ENCODE measurements around the gene CPM.
"Not testable (repeated sequence)": the region's sequence is repeated elsewhere in the genome, so short reads cannot be mapped to it uniquely, and the experiment has no call there.

The CPM gene

DNA sequence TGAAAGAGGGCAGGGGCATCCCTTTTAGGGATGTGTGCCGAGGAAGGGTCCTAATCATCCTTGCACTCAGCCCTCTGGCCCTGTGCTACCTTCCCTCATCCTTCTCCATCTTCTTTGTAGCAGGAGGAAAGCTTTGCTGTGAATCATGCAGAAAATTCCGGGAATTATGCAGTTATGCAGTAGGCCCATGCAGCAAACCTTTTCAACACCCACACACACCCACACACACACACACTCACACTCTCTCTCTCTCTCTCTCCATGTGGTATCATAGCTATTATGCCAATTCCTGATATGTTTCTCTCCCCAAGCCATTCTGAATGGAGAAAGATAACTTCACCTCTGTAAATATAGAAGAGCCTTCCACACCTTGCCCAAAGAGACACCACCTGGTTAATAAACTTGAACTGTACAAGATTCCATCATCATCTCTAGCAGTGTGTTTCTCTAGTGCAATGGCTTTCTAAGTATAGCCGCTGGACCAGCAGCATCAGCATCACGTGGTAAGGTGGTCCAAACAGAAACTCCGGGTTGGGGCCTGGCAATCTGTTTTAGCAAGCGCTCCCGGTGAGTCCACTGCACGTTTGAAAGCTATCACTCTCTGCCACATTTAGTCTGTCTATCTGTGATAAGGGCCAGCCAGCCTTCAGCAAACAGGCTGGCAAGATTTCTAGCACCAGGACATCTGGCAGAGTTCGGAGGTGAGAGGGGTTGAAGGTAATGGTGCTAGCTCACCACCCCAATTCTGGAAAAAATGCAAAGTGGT, 67.4 kb downstream of the CPM start:
- intact Hi-C loops (cut with DNase I), result loop anchor here (5.0 kb wide), 1 partner anchor 202 kb away; no protein-coding TSS in a partner anchor
- DNase-seq, result peak in 6 of 42 donors; percentile 4 to 58 (median 42)

DNA sequence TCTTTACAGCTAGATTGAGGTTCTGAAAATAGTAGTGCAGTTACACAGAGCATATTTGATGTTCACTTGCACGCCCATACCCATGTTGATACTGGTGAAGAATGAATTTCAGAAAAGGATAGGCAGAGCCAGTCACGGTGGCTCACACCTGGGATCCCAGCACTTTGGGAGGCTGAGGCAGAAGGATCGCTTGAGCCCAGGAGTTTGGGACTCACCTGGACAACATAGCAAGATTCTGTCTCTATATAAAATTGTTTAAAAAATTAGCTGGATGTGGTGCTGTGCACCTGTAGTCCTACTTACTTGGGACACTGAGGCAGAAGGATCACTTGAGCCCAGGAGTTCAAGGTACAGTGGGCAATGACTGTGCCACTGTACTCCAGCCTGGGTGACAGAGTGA, 68.4 kb downstream of the CPM start:
- no peak for DNase-seq
- intact Hi-C loops (cut with DNase I), result loop anchor here (5.0 kb wide), 1 partner anchor 203 kb away; no protein-coding TSS in a partner anchor

DNA sequence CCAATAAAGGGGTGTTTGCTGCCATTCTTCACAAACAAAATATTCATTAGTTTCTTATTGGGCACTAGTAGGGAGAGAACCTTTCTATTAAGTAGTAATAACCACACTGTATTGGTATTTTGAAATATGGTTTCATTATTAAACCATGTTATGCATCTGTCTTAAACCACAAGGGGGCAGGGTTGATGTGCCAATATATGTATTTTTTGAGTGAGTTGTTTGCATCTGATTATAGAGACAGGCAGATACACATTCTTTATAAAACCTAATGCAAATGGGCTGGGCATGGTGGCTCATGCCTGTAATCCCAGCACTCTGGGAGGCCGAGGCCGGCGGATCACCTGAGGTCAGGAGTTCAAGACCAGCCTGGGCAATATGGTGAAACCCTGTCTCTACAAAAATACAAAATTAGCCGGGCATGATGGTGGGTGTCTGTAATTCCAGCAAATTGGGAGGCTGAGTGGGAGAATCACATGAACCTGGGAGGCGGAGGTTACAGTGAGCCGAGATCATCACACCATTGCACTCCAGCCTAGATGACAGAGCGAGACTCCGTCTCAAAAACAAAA, 69.0 kb downstream of the CPM start:
- peak in 13 of 42 donors; percentile 19 to 72 (median 45) for DNase-seq
- intact Hi-C loops (cut with DNase I), result not testable (repeated sequence)

DNA sequence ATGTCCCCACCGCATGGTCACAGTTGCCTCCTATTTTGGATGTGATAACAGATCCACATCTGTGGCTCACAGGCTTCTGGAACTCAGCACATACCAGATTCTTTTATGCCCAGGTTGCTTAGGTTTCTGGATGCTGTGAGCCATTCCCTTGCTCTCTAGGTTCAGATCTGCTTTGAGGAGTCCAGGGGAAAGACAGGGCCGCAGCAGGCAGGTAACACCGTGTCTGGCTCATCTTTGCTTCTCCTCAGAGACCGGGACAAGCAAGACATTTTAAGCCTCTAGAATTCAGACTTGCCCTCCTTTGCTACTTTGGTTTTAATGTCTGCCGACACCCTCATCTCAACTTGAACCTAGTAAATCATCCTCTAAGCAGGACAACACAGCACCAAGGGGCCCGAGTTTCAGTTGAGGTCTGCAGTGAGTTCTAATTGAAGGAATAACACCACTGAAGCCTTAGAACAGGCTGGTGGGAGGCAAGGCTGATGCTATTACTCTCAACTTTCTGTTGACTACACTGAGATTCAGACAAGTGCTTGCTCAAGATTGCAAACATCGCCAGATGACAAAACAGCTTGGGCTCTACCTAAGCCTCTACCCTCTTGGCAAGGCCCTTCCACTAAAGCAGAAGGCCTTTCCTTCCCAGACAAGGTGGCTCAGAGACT, 69.7 kb downstream of the CPM start:
- intact Hi-C loops (cut with DNase I), result no loop called here
- DNase-seq, result no peak

DNA sequence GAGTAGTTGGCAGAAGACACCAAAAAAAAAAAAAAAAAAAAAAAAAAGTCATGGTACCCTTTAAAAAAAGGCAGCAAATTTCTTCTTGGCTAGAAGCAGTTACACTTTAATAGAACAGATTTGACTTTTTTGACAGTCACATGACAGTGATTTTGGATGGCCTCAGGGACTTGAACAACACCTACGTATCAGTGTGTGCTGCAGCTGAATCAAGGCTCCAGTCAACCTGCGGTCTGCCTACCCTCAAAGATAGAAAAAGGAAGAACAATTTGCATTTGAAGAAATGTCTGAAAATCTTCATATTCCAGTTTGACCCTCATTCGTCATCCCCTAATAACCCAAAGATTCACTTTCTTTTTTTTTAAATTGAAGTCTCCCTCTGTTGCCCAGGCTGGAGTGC, 71.1 kb downstream of the CPM start:
- intact Hi-C loops (cut with DNase I), result no loop called here
- DNase-seq, result no peak

DNA sequence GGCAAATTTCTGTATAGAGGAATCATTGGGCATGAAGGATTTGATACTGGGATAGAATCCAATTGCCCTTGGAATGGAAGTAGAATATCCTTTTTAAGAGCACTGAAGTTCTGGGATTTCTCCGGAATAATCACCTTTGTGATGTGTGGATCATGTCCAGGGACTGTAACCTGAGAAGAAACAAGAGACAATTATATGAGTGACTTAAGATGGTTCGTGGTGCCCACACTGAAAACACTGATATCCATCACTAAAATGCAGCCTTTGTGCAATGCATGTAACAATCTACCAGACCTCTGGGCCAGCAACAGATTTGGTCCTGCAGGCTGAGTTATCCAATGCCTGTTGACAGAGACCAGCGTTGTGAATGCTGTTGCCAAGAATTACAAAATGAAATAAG, 76.5 kb downstream of the CPM start:
- intact Hi-C loops (cut with DNase I), result no loop called here
- no peak for DNase-seq

DNA sequence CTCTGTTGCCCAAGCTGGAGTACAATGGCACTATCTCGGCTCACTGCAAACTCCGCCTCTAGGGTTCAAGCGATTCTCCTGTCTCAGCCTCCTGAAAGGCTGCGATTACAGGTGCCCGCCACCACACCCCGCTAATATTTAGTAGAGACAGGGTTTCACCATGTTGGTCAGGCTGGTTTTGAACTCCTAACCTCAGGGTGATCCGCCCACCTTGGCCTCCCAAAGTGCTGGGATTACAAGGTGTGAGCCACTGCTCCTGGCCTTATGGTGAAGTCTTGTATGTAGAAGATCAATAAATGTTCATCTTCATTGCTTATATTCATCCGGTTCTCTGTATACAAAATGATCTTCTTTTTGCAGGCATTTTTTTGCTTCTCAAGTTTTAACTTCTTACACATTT, 77.2 kb downstream of the CPM start:
- no peak for DNase-seq
- intact Hi-C loops (cut with DNase I), result no loop called here

DNA sequence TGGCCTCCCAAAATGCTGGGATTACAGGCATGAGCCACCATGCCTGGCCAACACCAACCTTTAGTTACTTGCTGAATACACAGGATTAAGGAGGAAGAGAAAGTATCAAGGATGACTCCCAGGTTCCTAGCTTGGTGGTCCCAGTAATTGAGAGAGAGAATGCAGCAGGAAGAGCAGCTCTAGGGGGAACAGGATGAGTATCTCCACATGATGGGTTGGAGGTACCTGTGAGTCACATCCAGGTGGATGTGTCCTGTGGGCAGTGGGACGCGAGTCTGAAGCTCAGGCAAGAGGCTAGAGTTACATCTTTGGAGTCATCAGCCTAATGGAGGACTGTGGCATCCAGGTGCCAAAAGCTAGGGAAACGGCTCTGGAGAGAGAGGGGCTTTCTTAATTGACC, 77.9 kb downstream of the CPM start:
- intact Hi-C loops (cut with DNase I), result no loop called here
- no peak for DNase-seq

DNA sequence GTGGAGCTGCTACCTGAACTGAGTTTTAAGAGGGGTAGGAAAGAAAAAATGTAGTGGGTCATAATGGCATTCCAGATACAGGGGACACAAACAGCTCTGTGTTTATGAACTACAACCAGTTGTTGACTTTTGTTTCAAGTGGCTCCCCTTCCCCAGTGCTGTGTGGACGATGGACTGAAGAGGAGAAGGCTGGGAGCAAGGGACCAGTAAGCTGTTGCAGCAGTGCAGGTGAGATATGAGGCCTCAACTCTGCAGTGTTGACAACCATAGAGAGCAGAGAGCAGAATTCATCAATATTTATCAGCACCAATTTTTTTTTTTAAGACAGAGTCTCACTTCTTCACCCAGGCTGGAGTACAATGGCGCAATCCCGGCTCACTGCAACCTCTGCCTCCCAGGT, 78.4 kb downstream of the CPM start:
- intact Hi-C loops (cut with DNase I), result no loop called here
- no peak for DNase-seq

DNA sequence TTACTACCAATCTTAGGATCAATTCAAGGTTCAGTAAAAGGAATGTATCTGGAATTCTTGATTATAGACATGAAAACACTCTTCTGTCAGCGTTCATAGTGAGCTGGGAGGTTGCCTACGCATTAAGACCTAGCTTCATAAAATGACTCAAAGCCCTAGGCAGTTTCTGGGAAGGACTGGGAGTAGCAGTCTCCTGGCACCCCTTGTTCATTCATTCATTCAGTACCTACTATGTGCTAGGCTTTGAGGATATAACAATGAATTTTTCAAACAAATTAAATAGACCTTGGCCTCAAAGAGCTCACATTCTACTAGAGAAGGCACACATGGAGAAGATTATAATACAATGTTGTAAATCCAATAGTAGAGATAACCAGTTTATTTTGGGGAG, 78.9 kb downstream of the CPM start:
- intact Hi-C loops (cut with DNase I), result no loop called here
- no peak for DNase-seq

DNA sequence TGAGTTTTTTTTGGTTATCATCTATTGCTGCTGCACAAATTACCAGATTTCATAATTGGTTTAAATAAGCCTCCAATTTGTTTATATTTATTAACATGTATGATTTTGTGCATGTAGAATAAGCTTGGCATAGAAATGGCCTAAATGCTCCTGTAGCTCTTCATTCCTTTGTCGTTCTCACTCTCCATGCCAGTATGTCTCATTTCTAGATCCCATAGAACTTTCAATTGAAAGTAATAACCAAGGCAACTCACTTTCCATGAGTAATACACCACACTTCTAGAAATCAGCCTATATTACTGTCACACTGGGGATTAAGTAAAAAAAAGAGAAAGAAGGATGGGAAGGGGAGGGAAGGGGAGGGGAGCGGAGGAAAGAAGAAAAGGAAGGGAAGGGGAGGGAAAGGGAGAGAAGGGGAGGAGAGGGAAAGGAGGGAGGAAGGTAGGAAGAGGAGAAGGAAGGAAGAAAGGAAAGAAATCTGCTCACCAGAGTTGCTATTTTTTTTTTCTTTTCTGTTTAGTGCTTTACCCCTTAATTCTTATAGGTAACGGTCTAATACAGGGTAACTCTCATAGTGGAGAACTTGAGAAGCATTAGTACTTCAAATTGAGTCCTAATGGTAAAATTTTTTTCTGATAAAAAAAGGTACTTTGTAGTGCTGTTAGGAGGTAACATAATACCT, 79.4 kb downstream of the CPM start:
- DNase-seq, result no peak
- intact Hi-C loops (cut with DNase I), result no loop called here

DNA sequence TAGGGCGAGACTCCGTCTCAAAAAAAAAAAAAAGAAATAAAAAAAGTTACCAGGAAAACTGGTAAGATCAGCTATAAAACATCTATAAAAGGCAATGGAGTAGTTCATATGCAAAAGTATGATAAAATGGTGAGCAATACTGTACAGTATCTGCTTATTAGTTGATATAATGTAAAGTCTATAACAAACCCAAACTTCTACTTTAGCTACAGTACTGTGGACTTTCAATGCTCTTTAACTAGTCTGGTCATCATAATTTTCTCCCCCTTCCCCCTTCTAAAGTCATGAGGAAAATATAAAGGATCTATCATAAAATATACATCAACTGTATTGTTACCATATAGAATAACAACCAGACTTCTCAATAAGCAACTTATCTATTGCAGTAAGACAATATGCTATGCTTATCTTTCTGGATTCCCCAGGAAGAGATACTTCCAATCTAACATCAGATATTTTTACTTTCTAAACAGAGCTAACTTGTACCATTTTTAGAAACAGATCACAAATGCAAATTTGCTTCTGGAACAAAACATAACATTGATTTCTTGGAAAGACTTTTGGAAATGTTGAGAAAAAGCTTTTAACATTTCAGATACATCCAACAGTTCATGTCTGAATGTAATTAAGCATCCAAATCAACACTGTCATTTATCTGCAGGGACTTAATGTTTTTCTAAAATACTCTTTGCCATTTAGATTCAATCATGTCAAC, 81.2 kb downstream of the CPM start:
- intact Hi-C loops (cut with DNase I), result no loop called here
- no peak for DNase-seq

DNA sequence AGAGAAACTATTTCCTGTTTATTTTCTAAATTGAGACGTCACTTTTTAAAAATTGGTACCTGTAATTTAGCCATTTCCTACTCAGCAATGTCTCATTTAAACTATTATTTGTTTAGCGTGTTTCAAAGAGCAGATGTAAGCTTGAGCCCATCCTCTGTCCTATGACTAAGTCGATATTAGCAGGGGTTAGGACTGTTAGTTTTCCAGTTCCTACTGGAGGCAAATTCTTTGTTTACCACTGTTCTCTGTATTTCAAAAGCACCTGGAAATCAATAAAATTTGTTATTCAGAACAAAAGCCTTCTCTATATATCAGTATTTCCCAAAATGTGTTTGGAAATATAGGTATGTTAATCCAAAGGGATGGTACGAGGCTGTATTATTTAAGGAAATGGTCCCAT, 82.6 kb downstream of the CPM start:
- no peak for DNase-seq
- intact Hi-C loops (cut with DNase I), result no loop called here

DNA sequence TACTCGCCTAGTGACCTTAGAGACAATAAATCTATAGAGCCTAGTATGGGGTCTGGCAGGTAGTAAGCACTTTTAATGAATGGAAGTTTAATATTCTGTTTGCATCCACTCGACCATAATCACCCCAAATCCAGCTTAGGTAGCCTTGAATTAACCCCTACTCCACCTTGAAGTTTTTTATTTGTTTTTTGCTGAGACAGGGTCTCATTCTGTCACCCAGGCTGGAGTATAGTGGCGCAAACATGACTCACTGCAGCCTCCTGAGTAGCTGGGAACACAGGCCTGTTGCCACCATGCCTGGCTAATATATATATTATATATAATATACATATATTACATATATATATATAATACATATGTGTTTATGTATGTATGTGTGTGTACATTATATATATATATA, 86.2 kb downstream of the CPM start:
- intact Hi-C loops (cut with DNase I), result no loop called here
- no peak for DNase-seq

DNA sequence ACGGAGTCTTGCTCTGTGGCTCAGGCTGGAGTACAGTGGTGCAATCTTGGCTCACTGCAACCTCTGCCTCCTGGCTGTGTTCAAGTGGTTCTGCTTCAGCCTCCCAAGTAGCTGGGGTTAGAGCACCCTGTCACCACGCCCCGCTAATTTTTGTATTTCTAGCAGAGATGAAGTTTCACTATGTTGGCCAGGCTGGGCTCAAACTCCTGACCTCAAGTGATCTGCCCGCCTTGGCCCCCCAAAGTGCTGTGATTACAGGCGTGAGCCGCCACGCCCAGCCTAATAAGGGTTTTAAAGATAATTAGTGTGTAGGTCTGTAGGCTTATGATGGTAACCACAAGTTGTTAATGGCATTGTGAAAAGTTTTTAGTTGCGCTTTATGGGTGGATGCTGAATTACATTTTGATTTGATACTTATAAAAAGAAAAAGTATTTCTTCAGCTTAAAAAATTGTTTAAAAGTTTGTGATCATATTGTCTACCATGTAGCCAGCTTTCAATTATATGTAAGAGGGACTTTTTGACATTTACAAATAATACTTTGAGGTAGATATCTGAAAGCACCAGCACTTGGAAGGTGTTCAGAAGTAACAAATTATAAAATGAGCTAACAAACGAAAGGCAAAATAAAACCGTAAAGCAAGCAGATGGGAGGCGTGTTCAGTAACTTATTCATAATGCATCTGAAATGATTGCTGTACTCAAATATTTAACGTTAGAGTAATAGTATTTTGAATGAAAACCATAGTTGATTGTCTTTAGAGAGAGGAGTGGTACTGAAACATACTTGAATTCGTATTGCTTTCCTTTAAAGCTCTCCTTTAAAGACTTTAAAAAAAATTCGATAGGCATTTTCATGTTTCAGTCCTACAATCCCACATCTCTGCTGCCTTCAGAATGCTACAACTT, 87.9 kb downstream of the CPM start:
- no peak for DNase-seq
- intact Hi-C loops (cut with DNase I), result no loop called here

DNA sequence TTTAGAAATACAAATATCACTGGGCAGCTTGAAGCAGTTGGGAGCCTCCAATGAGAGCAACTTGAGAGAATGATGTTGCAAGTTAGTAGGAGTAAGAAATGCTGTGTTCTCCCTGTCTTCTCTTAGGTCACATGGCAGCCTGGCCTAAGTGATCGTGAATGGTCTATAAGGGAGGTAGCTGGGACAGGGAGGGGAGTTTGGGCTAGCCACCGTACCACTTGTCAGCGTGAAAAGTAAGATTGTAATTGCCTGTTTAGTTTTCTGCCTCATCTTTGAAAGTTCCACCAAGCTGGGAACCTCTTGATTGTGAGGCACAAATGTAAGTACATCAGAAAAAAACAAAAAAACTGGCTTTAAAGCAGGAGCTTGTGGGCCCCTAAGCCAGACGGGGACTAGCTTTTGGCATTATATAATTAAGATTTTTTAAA, 88.6 kb downstream of the CPM start:
- no peak for DNase-seq
- intact Hi-C loops (cut with DNase I), result no loop called here

DNA sequence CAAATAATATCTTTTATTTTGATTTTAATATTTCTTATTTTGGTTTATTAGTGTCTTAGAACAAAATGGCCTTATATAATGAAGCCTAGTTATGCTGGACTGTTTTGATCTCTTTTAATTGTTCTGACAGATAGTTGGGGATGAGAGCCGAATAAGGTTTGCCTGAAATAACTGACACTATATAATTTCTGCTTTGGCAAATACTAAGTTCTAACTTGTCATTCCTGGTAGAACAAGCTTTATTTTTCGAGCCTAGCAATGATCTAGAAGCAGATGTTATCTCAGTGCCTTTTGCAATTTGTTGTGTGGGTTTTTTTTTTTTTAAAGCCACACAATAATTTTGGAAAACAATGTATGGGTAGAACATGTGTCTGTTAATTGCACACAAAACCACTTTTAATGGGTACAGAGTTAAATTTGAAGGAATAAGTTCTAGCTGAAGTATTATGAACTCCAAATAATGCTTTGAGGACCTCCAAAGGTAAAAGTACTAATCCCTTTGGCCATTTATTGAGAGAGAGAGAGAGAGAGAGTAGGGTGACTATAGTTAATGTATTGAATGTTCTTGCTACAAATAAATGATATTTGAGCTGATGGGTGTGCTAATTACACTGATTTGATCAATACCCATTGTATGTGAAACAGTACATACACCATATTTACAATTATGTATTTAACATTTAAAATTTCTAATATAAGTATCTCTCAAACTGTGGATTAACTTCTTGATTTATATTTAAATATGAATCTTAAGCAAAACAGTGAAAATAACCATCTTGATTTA, 90.0 kb downstream of the CPM start:
- no peak for DNase-seq
- intact Hi-C loops (cut with DNase I), result no loop called here

DNA sequence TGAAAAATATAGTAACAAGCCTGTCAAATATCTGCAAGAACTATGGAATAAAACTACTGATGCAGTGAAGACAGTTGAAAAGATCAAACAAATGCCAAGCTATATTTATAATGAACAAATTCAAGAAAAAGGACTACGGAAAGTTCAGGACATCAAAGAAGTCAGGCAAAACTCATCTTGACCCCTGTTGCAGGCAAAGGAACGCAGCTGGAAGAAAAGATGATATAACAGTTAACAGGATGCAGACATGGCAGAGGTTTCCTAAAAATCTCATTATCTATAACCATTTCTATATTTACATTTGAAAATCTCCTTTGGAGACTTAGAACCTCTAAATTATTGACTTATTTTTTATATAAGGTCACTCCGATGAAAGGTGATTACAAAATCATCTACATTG, 90.8 kb downstream of the CPM start:
- DNase-seq, result no peak
- intact Hi-C loops (cut with DNase I), result no loop called here
